GM18505 (cell line): ENCODE measurements around the gene DKKL1.

Experiments used
- ATAC-seq: cut with Tn5 transposase; IDR thresholded peaks from one replicate; pipeline ENCODE4 v1.9.1; 2021; ENCODE audit not compliant: unreplicated experiment
- POLR2A ChIP-seq: IDR thresholded peaks from 4 replicates; pipeline ENCODE4 v1.6.1; 2011; ENCODE audit warnings: borderline replicate concordance; ENCODE audit not compliant: insufficient read depth, insufficient read length; ENCODE audit errors: extremely low read depth

The DKKL1 gene

DNA sequence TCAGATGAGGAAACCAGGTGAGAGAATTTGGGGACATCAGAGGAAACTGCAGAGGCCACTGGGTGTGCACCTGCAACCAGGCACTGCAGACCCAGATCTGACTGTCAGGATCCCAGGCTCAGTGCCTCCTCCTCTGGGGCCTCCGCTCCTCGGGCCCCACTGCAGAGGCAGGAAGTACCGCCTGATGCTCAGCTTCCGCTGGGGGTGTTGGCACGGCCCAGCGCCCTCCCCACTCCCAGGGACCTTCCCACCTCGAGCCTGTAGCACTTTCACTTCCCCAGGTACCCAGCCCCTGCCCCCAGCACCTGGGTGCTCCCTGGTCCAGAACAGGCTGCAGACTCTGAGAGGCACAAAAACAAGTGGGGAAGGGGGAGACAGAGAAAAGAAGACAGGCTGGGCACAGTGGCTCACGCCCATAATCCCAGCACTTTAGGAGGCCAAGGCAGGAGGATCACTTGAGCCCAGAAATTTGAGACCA lies 29.8 kb upstream of the DKKL1 start:
- TF ChIP-seq POLR2A = peak; percentile 92
- peak; percentile 50 for ATAC-seq

DNA sequence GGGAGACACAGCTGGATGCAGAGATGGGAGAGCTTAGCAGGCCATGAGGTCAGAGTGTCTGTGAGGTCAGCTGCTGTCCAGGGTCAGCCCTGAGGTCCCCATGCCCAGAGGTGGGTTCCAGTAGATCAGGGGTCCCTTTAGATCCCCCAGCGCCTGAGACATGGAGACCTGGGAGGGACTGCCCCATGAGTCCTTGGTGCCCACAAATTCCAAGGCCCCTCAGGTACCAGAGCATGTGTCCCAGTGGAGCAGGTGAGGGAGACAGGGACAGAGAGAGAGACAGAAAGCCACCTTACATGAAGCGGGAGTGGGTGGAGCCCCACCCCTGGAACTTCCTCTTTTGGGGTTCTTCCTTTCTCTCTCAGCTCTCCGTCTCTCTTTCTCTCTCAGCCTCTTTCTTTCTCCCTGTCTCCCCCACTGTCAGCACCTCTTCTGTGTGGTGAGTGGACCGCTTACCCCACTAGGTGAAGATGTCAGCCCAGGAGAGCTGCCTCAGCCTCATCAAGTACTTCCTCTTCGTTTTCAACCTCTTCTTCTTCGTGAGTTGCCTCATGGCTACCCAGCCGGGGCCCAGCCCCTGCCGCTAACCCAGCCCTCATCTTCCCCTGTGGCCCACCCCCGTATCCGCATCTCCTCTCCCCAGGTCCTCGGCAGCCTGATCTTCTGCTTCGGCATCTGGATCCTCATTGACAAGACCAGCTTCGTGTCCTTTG lies 28.4 kb upstream of the DKKL1 start, which contains the start of gene CD37:
CD37 (plus strand) TSS at position 336 of the 713 bp plus-strand sequence; CDS start at position 471, 135 bp downstream.
- peak; percentile 91 for TF ChIP-seq POLR2A
- no peak for ATAC-seq

DNA sequence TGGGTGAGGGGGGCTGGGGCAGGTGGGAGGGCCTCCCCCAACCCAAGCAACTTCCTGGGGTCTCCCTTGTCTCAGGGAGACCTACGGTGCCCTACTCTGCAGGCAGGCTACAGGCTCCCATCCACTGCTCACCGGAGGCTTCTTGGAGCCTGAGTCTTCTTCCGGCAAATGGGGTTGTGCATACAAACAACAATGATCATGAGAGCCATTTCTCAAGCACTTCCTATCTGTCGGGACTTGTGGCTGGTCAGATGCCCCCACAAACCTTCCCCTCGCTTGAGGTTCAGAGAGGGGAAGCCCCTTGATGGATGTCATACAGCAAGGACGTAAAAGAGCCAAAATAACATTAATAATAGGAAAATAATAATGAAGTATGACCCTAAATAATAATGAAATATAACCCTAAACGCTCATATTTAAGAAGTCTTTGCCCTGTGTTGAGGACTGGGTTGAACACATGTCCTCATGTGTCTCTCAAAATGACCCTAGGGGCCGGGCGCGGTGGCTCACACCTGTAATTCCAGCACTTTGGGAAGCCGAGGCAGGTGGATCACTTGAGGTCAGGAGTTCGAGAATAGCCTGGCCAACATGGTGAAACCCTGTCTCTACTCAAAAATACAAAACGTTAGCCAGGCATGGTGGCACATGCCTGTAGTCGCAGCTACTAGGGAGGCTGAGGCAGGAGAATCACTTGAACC lies 27.7 kb upstream of the DKKL1 start:
- TF ChIP-seq POLR2A = no peak
- ATAC-seq = no peak

DNA sequence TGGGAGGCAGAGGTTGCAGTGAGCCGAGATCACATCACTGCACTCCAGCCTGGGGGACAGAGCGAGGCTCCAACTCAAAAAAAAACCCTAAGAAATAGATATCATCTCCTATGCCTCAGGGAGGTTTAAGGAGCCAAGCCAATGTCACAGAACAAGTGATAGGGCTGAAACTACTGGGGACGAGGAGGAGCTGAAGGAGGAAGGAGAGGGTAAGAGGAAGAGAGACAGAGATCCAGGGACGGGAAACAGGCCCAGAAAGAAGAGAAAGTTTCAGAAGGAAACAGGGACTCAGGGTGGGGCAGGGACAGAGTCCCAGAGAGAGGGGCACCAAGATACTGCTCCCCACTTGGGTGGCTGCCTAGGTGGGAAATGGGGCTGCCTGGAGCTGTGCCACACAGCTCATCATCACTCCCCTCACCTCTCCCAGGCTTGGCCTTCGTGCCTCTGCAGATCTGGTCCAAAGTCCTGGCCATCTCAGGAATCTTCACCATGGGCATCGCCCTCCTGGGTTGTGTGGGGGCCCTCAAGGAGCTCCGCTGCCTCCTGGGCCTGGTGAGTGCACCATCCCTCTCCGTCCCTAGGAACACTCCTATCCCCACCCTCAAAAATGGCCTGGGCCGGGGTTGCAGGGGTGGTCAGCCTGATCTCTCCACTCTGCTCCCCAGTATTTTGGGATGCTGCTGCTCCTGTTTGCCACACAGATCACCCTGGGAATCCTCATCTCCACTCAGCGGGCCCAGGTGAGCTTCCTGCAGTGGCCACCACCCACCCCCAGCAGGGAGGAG lies 27.0 kb upstream of the DKKL1 start:
- no peak for TF ChIP-seq POLR2A
- no peak for ATAC-seq

DNA sequence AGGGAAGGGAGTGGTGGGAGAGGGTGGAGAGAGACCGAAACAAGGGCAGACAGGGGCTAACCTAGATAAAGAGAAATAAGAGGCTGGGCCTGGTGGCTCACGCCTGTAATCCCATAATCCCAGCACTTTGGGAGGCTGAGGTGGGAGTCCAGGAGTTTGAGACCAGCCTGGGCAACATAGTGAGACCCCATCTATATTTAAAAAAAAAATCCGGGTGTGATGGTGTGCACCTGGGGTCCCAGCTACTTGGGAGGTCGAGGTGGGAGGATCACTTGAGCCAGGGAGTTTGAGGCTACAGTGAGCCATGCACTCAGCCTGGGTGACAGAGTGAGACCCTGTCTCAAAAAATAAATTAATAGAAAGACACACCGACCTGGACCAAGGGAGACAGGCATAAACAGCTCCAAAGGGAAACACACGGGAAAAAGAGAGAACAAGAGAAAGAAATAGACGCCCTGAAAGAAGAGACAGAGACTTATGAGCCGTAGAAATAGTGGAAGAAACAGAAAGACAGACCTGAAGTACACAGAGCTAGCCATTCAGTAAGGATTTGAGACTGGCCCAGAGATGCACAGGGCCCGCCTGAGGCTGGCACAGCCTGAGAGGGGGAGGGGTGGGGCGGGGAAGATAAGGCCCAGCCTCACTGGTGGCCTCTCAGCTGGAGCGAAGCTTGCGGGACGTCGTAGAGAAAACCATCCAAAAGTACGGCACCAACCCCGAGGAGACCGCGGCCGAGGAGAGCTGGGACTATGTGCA lies 26.2 kb upstream of the DKKL1 start:
- no peak for TF ChIP-seq POLR2A
- ATAC-seq = no peak

DNA sequence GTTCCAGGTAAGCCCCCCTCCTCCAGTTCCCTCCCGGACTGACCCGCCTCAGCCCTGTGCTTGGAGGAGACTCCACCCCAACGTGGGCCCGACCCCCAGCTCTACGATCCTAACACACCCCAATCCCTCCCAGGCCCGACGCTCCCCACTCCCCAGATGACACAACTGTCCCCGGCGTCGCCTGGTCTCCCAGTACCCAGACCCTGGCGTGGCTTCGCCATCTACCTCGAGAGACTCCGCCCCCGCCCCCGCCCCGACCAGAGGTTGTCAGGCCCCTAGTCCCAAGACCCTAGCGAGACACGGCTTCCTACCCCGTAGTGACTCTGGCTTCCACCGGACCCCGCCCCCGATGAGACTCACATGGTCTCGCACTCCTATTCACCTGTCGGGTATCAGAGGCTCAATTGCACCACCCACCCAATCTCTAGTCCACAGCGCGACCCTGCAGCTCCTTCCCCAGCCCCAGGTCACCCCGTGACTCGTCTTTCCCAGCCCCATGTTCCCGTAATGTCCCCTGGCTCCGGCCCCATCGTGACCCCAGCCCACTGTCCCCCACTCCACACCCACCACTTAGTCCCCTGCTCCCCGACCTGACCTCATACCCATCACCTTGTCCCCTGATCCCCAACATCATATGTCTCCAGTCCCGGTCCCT lies 25.5 kb upstream of the DKKL1 start:
- peak; percentile 46 for TF ChIP-seq POLR2A
- ATAC-seq = no peak

DNA sequence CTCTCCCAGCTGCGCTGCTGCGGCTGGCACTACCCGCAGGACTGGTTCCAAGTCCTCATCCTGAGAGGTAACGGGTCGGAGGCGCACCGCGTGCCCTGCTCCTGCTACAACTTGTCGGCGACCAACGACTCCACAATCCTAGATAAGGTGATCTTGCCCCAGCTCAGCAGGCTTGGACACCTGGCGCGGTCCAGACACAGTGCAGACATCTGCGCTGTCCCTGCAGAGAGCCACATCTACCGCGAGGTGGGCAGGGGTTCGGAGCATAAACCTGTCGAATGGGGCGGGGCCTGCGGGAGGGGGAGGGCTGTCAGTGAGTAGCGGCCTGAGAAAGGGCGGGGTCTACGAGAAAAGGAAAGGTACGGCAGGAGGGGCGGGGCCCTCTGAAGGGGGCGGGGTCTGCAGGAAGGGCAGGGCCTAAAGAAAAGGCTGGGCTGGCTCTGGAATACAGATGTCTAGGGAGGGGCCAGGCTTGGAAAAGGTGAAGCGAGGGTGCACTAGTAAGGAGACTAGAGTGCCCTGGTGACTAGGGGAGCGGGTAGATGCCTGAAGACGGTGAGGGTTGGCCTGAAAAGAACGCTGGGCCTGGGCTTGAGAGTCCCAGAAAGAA lies 24.9 kb upstream of the DKKL1 start:
- TF ChIP-seq POLR2A = no peak
- no peak for ATAC-seq

DNA sequence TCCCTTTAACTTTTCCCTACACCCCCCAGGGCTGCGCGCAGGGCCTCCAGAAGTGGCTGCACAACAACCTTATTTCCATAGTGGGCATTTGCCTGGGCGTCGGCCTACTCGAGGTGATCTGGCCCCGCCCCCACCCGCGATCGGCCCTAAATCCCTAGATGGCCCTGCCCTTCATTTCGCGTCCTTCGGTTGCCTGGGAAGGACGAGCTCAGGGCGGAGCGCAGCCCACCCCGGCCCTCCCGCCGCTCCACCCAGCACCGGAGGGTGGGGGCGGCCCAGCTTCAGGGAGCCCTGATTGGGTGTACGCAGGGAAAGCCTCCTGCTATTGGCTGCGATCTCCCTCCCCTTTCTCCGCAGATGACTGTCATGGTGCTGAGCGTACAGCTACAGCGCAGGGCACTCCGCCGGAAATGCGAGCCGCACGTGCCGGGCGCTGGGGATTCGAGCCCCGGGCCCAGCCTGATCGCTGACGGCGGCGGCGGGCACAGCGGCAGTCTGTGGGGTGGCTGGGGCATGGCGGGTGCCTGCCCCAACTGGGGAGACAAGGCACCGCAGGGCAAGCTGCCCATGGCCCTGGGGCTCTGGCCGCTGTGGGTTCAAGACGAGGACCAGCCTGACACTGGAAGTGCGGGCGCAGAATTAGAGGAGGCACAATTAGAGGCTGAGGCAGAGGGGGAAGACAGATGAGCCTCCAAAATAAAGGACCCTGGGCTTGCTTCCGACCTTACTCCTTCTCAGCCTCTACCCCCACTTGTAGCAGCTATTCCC lies 24.2 kb upstream of the DKKL1 start:
- no peak for ATAC-seq
- TF ChIP-seq POLR2A = no peak

DNA sequence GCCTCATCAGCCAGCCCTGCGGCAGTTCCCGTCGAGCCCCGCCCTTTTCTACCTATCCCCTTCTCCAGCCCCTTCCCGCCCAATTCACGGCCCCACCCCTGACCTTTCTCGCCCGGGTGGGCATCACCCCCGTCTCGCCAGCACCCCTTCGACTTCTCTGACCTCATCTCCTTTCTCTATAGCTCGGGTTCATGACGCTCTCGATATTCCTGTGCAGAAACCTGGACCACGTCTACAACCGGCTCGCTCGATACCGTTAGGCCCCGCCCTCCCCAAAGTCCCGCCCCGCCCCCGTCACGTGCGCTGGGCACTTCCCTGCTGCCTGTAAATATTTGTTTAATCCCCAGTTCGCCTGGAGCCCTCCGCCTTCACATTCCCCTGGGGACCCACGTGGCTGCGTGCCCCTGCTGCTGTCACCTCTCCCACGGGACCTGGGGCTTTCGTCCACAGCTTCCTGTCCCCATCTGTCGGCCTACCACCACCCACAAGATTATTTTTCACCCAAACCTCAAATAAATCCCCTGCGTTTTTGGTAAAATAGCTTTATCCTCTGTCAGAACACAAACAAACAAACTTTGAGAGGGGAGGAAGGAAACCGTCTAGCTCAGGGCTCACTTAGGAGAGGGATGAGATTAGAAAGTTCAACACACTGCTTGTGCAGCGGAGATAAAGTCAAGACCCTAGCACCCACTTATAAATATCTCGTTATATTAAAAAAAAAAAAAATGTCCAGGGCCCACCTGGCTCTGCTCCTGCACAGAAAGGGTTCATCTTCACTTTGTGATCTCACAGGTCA lies 23.4 kb upstream of the DKKL1 start:
- TF ChIP-seq POLR2A = no peak
- peak; percentile 52 for ATAC-seq

DNA sequence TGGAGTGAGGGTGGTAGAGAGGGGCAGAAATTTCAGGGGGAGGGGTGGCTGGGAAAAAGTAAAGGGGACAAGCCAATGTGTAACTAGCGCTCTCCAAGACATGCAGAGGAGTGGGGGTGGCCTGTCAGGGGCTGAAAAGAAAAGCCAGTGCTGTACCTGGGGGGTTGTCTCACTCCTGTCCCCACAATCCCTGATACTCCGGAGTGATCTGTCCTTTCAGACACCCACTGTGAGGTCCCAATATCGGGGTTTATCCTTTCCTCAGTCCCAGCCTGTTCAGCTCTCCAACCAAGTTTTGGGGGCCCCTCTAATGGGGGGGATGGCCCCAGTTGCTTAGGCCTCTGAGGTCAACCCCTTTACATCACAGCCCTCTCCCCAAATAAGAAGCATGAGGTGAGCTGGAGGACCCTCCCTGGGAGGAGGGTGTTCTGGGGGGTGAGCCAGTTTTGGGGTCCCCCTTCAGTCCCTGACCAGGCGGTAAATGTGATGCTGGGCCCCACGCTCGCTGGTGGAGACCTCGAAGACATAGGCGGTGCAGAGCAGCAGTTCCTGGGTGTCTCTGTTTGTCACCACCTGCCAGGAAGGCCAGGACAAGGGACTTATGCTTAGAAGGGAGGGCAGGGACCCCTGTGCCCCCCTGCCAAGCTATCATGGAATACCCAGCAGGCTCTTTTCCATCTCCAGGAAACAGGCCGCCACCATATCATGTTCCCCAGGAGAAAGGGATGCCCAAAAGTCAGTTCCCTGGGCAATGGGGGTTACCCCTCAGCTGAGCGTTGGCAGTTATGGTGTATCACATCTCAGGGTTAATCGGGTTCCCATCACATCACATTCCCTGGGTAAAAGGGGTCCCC lies 22.6 kb upstream of the DKKL1 start:
- ATAC-seq = no peak

DNA sequence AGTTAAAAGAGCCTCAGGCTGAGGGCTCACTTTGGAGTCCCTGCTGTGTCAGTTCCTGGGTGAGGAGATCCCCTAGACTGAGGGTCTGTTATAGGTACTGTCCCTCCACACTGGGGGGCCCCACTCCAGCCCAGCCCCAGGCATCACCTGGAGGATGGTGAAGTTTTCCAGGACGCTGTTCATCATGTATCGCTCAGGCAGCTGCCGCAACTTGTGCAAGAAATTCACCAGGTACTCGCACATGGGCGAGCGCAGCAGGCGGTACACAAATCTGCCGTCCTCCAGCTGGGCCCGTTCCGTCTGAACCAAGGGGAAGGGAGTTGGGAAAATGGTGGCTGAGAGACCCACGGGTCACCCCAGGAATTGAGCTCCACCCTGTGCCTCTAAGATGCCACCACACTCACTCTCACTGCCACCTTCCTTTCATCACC lies 21.4 kb upstream of the DKKL1 start:
- no peak for TF ChIP-seq POLR2A
- no peak for ATAC-seq

More for the DNA sequence above, 22.6 kb upstream of the DKKL1 start:
- peak; percentile 52 for TF ChIP-seq POLR2A
